WTC11 (cell line): ENCODE measurements around the gene LATS1. TPM values are rescaled to one million over a fixed set of nuclear protein-coding genes. Genes with fewer than 3 reads are reported as not detected.

Experiments used
- ATAC-seq: fragments of 200-7000 bp; cut with Tn5 transposase; 2 replicates; pipeline ENCODE4 v1.10.0; 2021; ENCODE audit warnings: mild to moderate bottlenecking, moderate library complexity
- CTCF ChIA-PET: fragments of 300-600 bp; sonication (Branson Sonifier 250); formaldehyde crosslinking; loops from one replicate; lab custom pipeline; 2021; ENCODE audit warnings: antibody characterized with exemption; lab: Charles Lee
- POLR2A ChIA-PET: fragments of 350-600 bp; sonication (Branson Sonifier 250); formaldehyde crosslinking; loops from one replicate; lab custom pipeline; 2021; ENCODE audit warnings: antibody characterized with exemption; lab: Charles Lee
- DNase-seq: peaks from one replicate; pipeline ENCODE4 v3.0.0; 2021; ENCODE audit warnings: low spot score
- H3K27ac Mint-ChIP-seq: 2 replicates; pipeline ENCODE4 v1.8.0; 2021; ENCODE audit warnings: mixed read lengths
- H3K27me3 Mint-ChIP-seq: 2 replicates; pipeline ENCODE4 v1.8.0; 2021; ENCODE audit warnings: low read depth, mild to moderate bottlenecking, moderate library complexity, mixed read lengths
- H3K36me3 Mint-ChIP-seq: 2 replicates; pipeline ENCODE4 v1.8.0; 2021; ENCODE audit warnings: mixed read lengths
- H3K4me1 Mint-ChIP-seq: 2 replicates; pipeline ENCODE4 v1.8.0; 2022; ENCODE audit warnings: mixed read lengths
- H3K4me3 Mint-ChIP-seq: 2 replicates; pipeline ENCODE4 v1.8.0; 2021; ENCODE audit warnings: mild to moderate bottlenecking, moderate library complexity, mixed read lengths
- H3K9me3 Mint-ChIP-seq: 2 replicates; pipeline ENCODE4 v1.8.0; 2021; ENCODE audit warnings: mixed read lengths
- ARID4B ChIP-seq: sonication (generic); formaldehyde crosslinking; IDR thresholded peaks from 2 replicates; pipeline ENCODE4 v1.8.0; 2023; ENCODE audit warnings: missing genetic modification reagents, mild to moderate bottlenecking, borderline replicate concordance
- ATF1 ChIP-seq: sonication (generic); formaldehyde crosslinking; IDR thresholded peaks from 2 replicates; pipeline ENCODE4 v1.8.1; 2023; ENCODE audit warnings: mild to moderate bottlenecking, moderate library complexity, missing genetic modification reagents
- ATF3 ChIP-seq: sonication (generic); formaldehyde crosslinking; conservative IDR thresholded peaks from 2 replicates; pipeline ENCODE4 v1.8.1; 2022; ENCODE audit warnings: mild to moderate bottlenecking, missing genetic modification reagents
- ATF6 ChIP-seq: sonication (generic); formaldehyde crosslinking; IDR thresholded peaks from 2 replicates; pipeline ENCODE4 v1.8.1; 2023; ENCODE audit warnings: mild to moderate bottlenecking, missing genetic modification reagents
- CREB1 ChIP-seq: sonication (generic); formaldehyde crosslinking; IDR thresholded peaks from 2 replicates; pipeline ENCODE4 v1.8.0; 2023; ENCODE audit warnings: mild to moderate bottlenecking, missing genetic modification reagents
- CREM ChIP-seq: sonication (generic); formaldehyde crosslinking; IDR thresholded peaks from 2 replicates; pipeline ENCODE4 v1.8.1; 2022; ENCODE audit warnings: mild to moderate bottlenecking, missing genetic modification reagents, moderate library complexity
- E2F5 ChIP-seq: sonication (generic); formaldehyde crosslinking; IDR thresholded peaks from 2 replicates; pipeline ENCODE4 v1.8.1; 2022; ENCODE audit warnings: mild to moderate bottlenecking, moderate library complexity, missing genetic modification reagents
- ETV6 ChIP-seq: sonication (generic); formaldehyde crosslinking; IDR thresholded peaks from 2 replicates; pipeline ENCODE4 v1.8.1; 2022; ENCODE audit warnings: mild to moderate bottlenecking, missing genetic modification reagents
- FOXJ3 ChIP-seq: sonication (generic); formaldehyde crosslinking; IDR thresholded peaks from 2 replicates; pipeline ENCODE4 v1.9.0; 2021; ENCODE audit warnings: missing genetic modification reagents, mild to moderate bottlenecking, borderline replicate concordance
- HMGA2 ChIP-seq: fragments of 250-450 bp; sonication (Bioruptor Pico); IDR thresholded peaks from 2 replicates; pipeline ENCODE4 v1.4.0; 2021; ENCODE audit warnings: mild to moderate bottlenecking, moderate library complexity
- HMGXB4 ChIP-seq: sonication (generic); formaldehyde crosslinking; IDR thresholded peaks from 2 replicates; pipeline ENCODE4 v1.8.1; 2023; ENCODE audit warnings: mild to moderate bottlenecking, moderate library complexity, missing genetic modification reagents
- IRF2 ChIP-seq: sonication (generic); formaldehyde crosslinking; IDR thresholded peaks from 2 replicates; pipeline ENCODE4 v1.8.0; 2022; ENCODE audit warnings: low read depth, missing genetic modification reagents, borderline replicate concordance
- MAX ChIP-seq: sonication (generic); formaldehyde crosslinking; IDR thresholded peaks from 2 replicates; pipeline ENCODE4 v1.8.0; 2022; ENCODE audit warnings: mild to moderate bottlenecking, missing genetic modification reagents
- MYBL2 ChIP-seq: sonication (generic); formaldehyde crosslinking; IDR thresholded peaks from 2 replicates; pipeline ENCODE4 v1.8.1; 2023; ENCODE audit warnings: mild to moderate bottlenecking, moderate library complexity, missing genetic modification reagents
- NFATC4 ChIP-seq: fragments of 250-450 bp; sonication (Bioruptor Pico); IDR thresholded peaks from 2 replicates; pipeline ENCODE4 v1.9.0; 2021; ENCODE audit warnings: mild to moderate bottlenecking
- RELA ChIP-seq: sonication (generic); formaldehyde crosslinking; IDR thresholded peaks from 2 replicates; pipeline ENCODE4 v1.8.1; 2022; ENCODE audit warnings: missing genetic modification reagents, mild to moderate bottlenecking, borderline replicate concordance
- SOX15 ChIP-seq: fragments of 250-450 bp; sonication (Bioruptor Pico); IDR thresholded peaks from 2 replicates; pipeline ENCODE4 v1.9.0; 2021; ENCODE audit warnings: mild to moderate bottlenecking
- TCF7 ChIP-seq: sonication (generic); formaldehyde crosslinking; IDR thresholded peaks from 2 replicates; pipeline ENCODE4 v1.8.0; 2022; ENCODE audit warnings: mild to moderate bottlenecking, low read depth, missing genetic modification reagents, moderate library complexity
- USF2 ChIP-seq: sonication (generic); formaldehyde crosslinking; IDR thresholded peaks from 2 replicates; pipeline ENCODE4 v1.8.1; 2023; ENCODE audit warnings: mild to moderate bottlenecking, missing genetic modification reagents, moderate library complexity
- ZNF317 ChIP-seq: sonication (generic); formaldehyde crosslinking; IDR thresholded peaks from 2 replicates; pipeline ENCODE4 v1.8.1; 2023; ENCODE audit warnings: low read depth, mild to moderate bottlenecking, moderate library complexity, missing genetic modification reagents, borderline replicate concordance
- ZNF532 ChIP-seq: fragments of 250-450 bp; sonication (Bioruptor Pico); IDR thresholded peaks from 2 replicates; pipeline ENCODE4 v1.9.0; 2021; ENCODE audit warnings: mild to moderate bottlenecking, borderline replicate concordance
- total RNA-seq: library from RNA; stranded (reverse); gene quantifications from 3 replicates; pipeline ENCODE4 v1.2.3, GENCODE V29; 2021

LATS1 gene
- total RNA-seq, 1 experiment from 2014 or later: 24.2 TPM

GRCh38 chr6:149711711-149712110 is 6.2 kb downstream of the LATS1 start:
- DNase-seq: no peak
- no peak for TF ChIP-seq CREM (CRISPR knock-in tag)
- TF ChIP-seq E2F5: no peak
- no peak for TF ChIP-seq HMGA2
- TF ChIP-seq ZNF317 (CRISPR knock-in tag): no peak
- TF ChIP-seq TCF7 (CRISPR knock-in tag): no peak
- TF ChIP-seq RELA (CRISPR knock-in tag): no peak
- TF ChIP-seq USF2: no peak
- no peak for TF ChIP-seq ZNF532 (CRISPR knock-in tag)
- TF ChIP-seq MAX (CRISPR knock-in tag): no peak
- no peak for TF ChIP-seq MYBL2 (CRISPR knock-in tag)
- TF ChIP-seq HMGXB4 (CRISPR knock-in tag): no peak
- Mint-ChIP-seq H3K9me3 (no peaks in the 10 kb centered on the region), H3K4me3 (no peak overlapping the region), H3K27me3 (no peaks in the 10 kb centered on the region), H3K27ac (peak overlapping the region; percentile 72), H3K4me1 (peaks cover 48% of the 10 kb centered on the region), H3K36me3 (no peaks in the 10 kb centered on the region)
- ChIA-PET POLR2A (no interaction called here), CTCF (no interaction called here)
- no peak for ATAC-seq

- Mint-ChIP-seq H3K4me3 (peak overlapping the region; percentile 39), H3K36me3 (no peaks in the 10 kb centered on the region; the same call in 1 of the 2 replicates), H3K4me1 (peaks cover 29% of the 10 kb centered on the region), H3K27me3 (no peaks in the 10 kb centered on the region), H3K9me3 (no peaks in the 10 kb centered on the region), H3K27ac (peak overlapping the region; percentile 86)
- ChIA-PET POLR2A (no interaction called here), CTCF (interaction anchor here (2.2 kb wide), 1 partner anchor 16 kb away, joined by 4 read pairs; the partner anchor contains the start of gene LATS1)
- ATAC-seq: peak; percentile 61
- no peak for DNase-seq
- TF ChIP-seq ETV6 (CRISPR knock-in tag) (no peak), ARID4B (CRISPR knock-in tag) (no peak), FOXJ3 (CRISPR knock-in tag) (no peak), ATF6 (CRISPR knock-in tag) (no peak), CREB1 (no peak), ATF1 (no peak), RELA (CRISPR knock-in tag) (no peak), ATF3 (CRISPR knock-in tag) (no peak), SOX15 (CRISPR knock-in tag) (no peak), IRF2 (no peak), NFATC4 (CRISPR knock-in tag) (no peak)
Measured at GRCh38 chr6:149701714-149702113, 16.2 kb downstream of the LATS1 start.
